SK-N-SH treated with all-trans-retinoic acid at 6 μM for 48 hours (cell line): Measurements from ENCODE around the gene IFI27.

Experiments used
- ZFP30 ChIP-seq: fragments of 450-650 bp; formaldehyde crosslinking; IDR thresholded peaks from 2 replicates; pipeline ENCODE4 v1.5.0; 2022; ENCODE audit warnings: mild to moderate bottlenecking, moderate library complexity
- ZNF70 ChIP-seq: fragments of 450-650 bp; formaldehyde crosslinking; IDR thresholded peaks from 2 replicates; pipeline ENCODE4 v1.5.0; 2020; ENCODE audit warnings: mild to moderate bottlenecking, moderate library complexity
- ZNF8 ChIP-seq: fragments of 450-650 bp; formaldehyde crosslinking; IDR thresholded peaks from 2 replicates; pipeline ENCODE4 v1.5.0; 2020; ENCODE audit warnings: mild to moderate bottlenecking, moderate library complexity
- TF ChIP-seq, protein P1 (sequence below): fragments of 250-450 bp; sonication (Bioruptor Pico); IDR thresholded peaks from 2 replicates; pipeline ENCODE4 v1.8.0; 2020; ENCODE audit warnings: mild to moderate bottlenecking, moderate library complexity, borderline replicate concordance

- TF ChIP-seq ZFP30 (no peak), ZNF70 (no peak), ZNF8 (no peak)
- TF ChIP-seq, protein P1, sequence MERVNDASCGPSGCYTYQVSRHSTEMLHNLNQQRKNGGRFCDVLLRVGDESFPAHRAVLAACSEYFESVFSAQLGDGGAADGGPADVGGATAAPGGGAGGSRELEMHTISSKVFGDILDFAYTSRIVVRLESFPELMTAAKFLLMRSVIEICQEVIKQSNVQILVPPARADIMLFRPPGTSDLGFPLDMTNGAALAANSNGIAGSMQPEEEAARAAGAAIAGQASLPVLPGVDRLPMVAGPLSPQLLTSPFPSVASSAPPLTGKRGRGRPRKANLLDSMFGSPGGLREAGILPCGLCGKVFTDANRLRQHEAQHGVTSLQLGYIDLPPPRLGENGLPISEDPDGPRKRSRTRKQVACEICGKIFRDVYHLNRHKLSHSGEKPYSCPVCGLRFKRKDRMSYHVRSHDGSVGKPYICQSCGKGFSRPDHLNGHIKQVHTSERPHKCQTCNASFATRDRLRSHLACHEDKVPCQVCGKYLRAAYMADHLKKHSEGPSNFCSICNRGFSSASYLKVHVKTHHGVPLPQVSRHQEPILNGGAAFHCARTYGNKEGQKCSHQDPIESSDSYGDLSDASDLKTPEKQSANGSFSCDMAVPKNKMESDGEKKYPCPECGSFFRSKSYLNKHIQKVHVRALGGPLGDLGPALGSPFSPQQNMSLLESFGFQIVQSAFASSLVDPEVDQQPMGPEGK (CRISPR knock-in tag), result no peak
Measured at GRCh38 chr14:94128216-94128839, 17.8 kb downstream of the IFI27 start.
